SK-N-SH (cell line): Measurements from ENCODE around the gene PRICKLE1.

ENCODE experiments used
- NFIC ChIP-seq: IDR thresholded peaks from 2 replicates; pipeline ENCODE4 v1.4.0; 2012; ENCODE audit warnings: borderline replicate concordance
- RAD21 ChIP-seq: IDR thresholded peaks from 2 replicates; pipeline ENCODE4 v1.6.1; 2012; ENCODE audit warnings: mild to moderate bottlenecking, low read length
- TF ChIP-seq, protein P1 (sequence below): fragments of 150-350 bp; IDR thresholded peaks from 2 replicates; pipeline ENCODE4 v1.6.1; 2017; ENCODE audit warnings: antibody characterized with exemption, low read length, low read depth, borderline replicate concordance

DNA sequence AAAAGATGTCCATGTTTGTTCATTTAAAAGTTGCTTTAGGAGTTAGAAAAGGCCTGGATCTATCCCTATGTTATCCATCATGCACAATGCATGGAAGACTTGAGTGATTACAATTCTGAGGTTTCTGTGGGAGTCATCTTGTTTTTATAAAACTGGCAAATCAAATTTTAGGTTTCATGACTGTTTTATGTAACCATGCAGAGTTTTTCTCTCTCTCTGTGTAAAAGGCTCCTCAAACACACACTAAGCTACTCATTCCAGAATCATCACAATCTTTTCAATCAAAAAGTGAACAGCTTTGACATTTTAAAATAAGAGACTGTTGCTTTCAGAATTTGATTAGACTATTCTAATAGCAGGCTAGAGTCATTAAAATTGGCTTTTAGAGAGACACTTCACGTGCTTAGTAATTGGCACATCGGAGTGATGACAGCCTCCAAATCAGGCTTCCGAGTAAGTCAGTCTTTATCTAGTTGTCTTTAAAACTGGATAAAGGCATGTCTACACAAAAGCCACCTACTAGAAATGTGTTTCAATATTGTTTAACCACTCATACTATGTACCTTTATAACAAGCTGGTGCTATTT lies 31.9 kb downstream of the PRICKLE1 start:
- TF ChIP-seq RAD21: no peak
- no peak for TF ChIP-seq NFIC
- TF ChIP-seq, protein P1, sequence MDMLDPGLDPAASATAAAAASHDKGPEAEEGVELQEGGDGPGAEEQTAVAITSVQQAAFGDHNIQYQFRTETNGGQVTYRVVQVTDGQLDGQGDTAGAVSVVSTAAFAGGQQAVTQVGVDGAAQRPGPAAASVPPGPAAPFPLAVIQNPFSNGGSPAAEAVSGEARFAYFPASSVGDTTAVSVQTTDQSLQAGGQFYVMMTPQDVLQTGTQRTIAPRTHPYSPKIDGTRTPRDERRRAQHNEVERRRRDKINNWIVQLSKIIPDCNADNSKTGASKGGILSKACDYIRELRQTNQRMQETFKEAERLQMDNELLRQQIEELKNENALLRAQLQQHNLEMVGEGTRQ: no peak
